ENCODE data around the gene IER5. TPM values are rescaled to one million over a fixed set of nuclear protein-coding genes. Genes with fewer than 3 reads are reported as not detected.

IER5 gene
- polyA plus RNA-seq, 1 of the 3 experiments (the other 2 are of a cell fraction) = 52.9 TPM

DNA sequence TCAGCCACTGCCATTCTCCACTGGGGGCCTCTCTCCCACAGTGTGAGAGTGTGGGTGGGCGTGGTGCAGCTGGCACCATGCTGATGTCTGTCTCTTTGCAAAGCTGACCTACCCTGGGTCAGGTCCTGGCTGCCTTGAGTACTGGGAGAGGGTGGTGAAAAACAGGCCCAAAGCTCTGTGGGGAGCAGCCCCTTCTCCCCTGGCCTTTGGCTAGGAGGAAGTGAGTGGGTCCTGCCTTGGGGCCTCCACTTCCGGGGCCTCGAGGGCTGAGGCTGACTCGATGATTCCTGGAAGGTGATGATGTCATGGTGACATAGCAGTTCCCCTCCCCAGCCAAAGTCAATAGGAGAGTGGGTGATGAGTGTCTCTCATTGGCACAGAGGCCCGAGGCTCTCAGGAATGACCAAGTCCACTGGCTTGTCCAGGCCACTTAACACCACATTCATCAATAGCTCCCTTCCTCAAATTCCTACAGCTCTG is 53.0 kb downstream of the IER5 start (continued):
- TF ChIP-seq, protein P1, sequence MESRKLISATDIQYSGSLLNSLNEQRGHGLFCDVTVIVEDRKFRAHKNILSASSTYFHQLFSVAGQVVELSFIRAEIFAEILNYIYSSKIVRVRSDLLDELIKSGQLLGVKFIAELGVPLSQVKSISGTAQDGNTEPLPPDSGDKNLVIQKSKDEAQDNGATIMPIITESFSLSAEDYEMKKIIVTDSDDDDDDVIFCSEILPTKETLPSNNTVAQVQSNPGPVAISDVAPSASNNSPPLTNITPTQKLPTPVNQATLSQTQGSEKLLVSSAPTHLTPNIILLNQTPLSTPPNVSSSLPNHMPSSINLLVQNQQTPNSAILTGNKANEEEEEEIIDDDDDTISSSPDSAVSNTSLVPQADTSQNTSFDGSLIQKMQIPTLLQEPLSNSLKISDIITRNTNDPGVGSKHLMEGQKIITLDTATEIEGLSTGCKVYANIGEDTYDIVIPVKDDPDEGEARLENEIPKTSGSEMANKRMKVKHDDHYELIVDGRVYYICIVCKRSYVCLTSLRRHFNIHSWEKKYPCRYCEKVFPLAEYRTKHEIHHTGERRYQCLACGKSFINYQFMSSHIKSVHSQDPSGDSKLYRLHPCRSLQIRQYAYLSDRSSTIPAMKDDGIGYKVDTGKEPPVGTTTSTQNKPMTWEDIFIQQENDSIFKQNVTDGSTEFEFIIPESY (IDR thresholded peaks at IDR 0.05; ENCODE audit: borderline replicate concordance, low read depth) = 0 out of 2 replicates have a peak, but pooled peaks have one; percentile 34
- peak in 1 of 2 experiments; percentile 39; a peak in 1 of 4 replicates for TF ChIP-seq EP300 (IDR thresholded peaks at IDR 0.05; ENCODE audit: borderline replicate concordance in 1 of 2, low read depth in 1 of 2, low read length in 1 of 2)
- TF ChIP-seq SIN3A (IDR thresholded peaks at IDR 0.05; ENCODE audit: borderline replicate concordance, low read depth, low read length) = no peak
- TF ChIP-seq, protein P2, sequence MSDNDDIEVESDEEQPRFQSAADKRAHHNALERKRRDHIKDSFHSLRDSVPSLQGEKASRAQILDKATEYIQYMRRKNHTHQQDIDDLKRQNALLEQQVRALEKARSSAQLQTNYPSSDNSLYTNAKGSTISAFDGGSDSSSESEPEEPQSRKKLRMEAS (IDR thresholded peaks at IDR 0.05; ENCODE audit: low read depth) = no peak

Other genes with a start within 250 kb of the IER5 start
- 1.1 and 1.2 TPM in 2 replicates for gene KIAA1614, start 175.8 kb upstream of the IER5 start, polyA plus RNA-seq (2012; rRNA removed)
- gene STX6, start 65.8 kb upstream of the IER5 start, polyA plus RNA-seq (2012; rRNA removed) = 11.6 and 16.1 TPM in 2 replicates
- 7.0 and 9.7 TPM in 2 replicates for gene MR1, start 54.7 kb upstream of the IER5 start, polyA plus RNA-seq (2012; rRNA removed)